Tibial nerve (tissue), 3 donors: ENCODE data around the gene IPO8.
"Not testable (repeated sequence)": the region's sequence is repeated elsewhere in the genome, so short reads cannot be mapped to it uniquely, and the experiment has no call there.

Experiments
- POLR2A ChIP-seq, 2 donors: fragments of 450-650 bp; IDR thresholded peaks; one replicate each; pipeline ENCODE4 v1.6.1; 2017; ENCODE audit warnings: antibody characterized with exemption in 2 of 2, mild to moderate bottlenecking in 2 of 2, moderate library complexity in 2 of 2
- TF ChIP-seq, protein P1 (sequence below), 5 experiments: fragments of 200-600 bp in 3 of 5; fragments of 450-650 bp in 2 of 5; sonication (generic) in 3 of 5; IDR thresholded peaks; one replicate each; pipeline ENCODE4 v1.5.1; 2016 to 2019; ENCODE audit warnings: antibody characterized with exemption in 5 of 5, mild to moderate bottlenecking in 3 of 5, moderate library complexity in 2 of 5

DNA sequence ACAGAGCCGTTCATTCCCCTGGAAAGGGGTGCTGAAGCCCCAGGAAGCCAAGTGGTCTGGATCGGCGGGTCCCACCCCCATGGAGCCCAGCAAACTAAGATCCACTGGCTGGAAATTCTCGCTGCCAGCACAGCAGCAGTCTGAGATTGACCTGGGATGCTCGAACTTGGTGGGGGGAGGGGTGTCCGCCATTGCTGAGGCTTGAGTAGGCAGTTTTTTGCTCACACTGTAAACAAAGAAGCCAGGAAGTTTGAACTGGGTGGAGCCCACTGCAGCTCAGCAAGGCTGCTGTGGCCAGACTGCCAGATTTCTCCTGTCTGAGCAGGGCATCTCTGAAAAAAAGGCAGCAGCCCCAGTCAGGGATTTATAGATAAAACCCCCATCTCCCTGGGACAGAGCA lies 91.4 kb downstream of the IPO8 start:
- TF ChIP-seq, protein P1, sequence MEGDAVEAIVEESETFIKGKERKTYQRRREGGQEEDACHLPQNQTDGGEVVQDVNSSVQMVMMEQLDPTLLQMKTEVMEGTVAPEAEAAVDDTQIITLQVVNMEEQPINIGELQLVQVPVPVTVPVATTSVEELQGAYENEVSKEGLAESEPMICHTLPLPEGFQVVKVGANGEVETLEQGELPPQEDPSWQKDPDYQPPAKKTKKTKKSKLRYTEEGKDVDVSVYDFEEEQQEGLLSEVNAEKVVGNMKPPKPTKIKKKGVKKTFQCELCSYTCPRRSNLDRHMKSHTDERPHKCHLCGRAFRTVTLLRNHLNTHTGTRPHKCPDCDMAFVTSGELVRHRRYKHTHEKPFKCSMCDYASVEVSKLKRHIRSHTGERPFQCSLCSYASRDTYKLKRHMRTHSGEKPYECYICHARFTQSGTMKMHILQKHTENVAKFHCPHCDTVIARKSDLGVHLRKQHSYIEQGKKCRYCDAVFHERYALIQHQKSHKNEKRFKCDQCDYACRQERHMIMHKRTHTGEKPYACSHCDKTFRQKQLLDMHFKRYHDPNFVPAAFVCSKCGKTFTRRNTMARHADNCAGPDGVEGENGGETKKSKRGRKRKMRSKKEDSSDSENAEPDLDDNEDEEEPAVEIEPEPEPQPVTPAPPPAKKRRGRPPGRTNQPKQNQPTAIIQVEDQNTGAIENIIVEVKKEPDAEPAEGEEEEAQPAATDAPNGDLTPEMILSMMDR (IDR thresholded peaks at IDR 0.05) = not testable (repeated sequence)
- TF ChIP-seq POLR2A (IDR thresholded peaks at IDR 0.05) = not testable (repeated sequence)
